HEK293 (cell line): ENCODE data around the gene AFF1.

Experiments used
- REST ChIP-seq: fragments of 450-650 bp; formaldehyde crosslinking; IDR thresholded peaks from 2 replicates; pipeline ENCODE4 v1.5.1; 2016; ENCODE audit warnings: missing biosample characterization, missing genetic modification characterization
- SALL2 ChIP-seq: fragments of 450-650 bp; formaldehyde crosslinking; IDR thresholded peaks from 2 replicates; pipeline ENCODE4 v1.5.0; 2017; ENCODE audit warnings: missing biosample characterization, mild to moderate bottlenecking, missing genetic modification characterization, borderline replicate concordance
- ZFP3 ChIP-seq: fragments of 450-650 bp; formaldehyde crosslinking; IDR thresholded peaks from 2 replicates; pipeline ENCODE4 v1.5.1; 2016; ENCODE audit warnings: low read depth, missing biosample characterization, missing genetic modification characterization
- ZNF10 ChIP-seq: fragments of 450-650 bp; formaldehyde crosslinking; IDR thresholded peaks from 2 replicates; pipeline ENCODE4 v1.5.1; 2017; ENCODE audit warnings: missing biosample characterization, missing genetic modification characterization
- ZNF112 ChIP-seq: fragments of 450-650 bp; formaldehyde crosslinking; IDR thresholded peaks from 2 replicates; pipeline ENCODE4 v1.5.0; 2017; ENCODE audit warnings: missing biosample characterization, missing genetic modification characterization
- ZNF114 ChIP-seq: fragments of 450-650 bp; formaldehyde crosslinking; IDR thresholded peaks from 2 replicates; pipeline ENCODE4 v1.5.0; 2017; ENCODE audit warnings: missing biosample characterization, missing genetic modification characterization
- ZNF48 ChIP-seq: fragments of 450-650 bp; formaldehyde crosslinking; IDR thresholded peaks from 2 replicates; pipeline ENCODE4 v1.5.1; 2016; ENCODE audit warnings: missing biosample characterization, missing genetic modification characterization
- ZNF670 ChIP-seq: fragments of 450-650 bp; formaldehyde crosslinking; IDR thresholded peaks from 2 replicates; pipeline ENCODE4 v1.5.1; 2016; ENCODE audit warnings: missing biosample characterization, missing genetic modification characterization, low read depth
- ZNF76 ChIP-seq: fragments of 450-650 bp; formaldehyde crosslinking; IDR thresholded peaks from 2 replicates; pipeline ENCODE4; 2016; ENCODE audit warnings: low read depth, missing biosample characterization, missing genetic modification characterization, borderline replicate concordance
- TF ChIP-seq, protein P1 (sequence below): fragments of 450-650 bp; formaldehyde crosslinking; IDR thresholded peaks from 2 replicates; pipeline ENCODE4 v1.5.1; 2016; ENCODE audit warnings: missing biosample characterization, missing genetic modification characterization
- TF ChIP-seq, protein P2 (sequence below): fragments of 450-650 bp; formaldehyde crosslinking; IDR thresholded peaks from 2 replicates; pipeline ENCODE4 v1.5.1; 2016; ENCODE audit warnings: missing biosample characterization, missing genetic modification characterization
- TF ChIP-seq, protein P3 (sequence below): fragments of 450-650 bp; formaldehyde crosslinking; IDR thresholded peaks from 2 replicates; pipeline ENCODE4 v1.5.1; 2016; ENCODE audit warnings: missing biosample characterization, missing genetic modification characterization

DNA sequence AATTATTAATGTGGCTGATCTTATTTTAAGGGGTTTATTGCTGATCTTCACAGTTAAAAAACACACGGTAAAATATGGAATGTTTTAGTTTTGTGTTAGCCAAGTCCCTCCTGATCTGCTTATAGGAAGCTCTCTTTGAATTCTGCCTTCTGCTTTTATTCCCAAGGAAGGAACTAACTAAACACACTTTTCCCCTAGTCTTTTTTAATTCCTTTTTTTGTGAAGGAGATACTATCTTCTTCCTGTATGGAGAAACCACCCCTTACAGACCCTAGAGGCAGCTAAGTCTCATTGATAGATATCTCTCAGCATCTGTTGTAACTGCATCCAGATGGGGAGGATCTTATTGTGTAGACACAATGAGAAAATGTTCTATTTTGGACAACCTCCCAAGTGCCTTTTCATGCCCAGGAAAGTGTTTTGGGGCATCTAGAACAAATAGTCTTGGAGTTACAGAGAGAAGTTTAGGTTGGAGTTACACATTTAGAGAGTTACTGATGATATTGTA is 64.4 kb downstream of the AFF1 start:
- TF ChIP-seq, protein P1, sequence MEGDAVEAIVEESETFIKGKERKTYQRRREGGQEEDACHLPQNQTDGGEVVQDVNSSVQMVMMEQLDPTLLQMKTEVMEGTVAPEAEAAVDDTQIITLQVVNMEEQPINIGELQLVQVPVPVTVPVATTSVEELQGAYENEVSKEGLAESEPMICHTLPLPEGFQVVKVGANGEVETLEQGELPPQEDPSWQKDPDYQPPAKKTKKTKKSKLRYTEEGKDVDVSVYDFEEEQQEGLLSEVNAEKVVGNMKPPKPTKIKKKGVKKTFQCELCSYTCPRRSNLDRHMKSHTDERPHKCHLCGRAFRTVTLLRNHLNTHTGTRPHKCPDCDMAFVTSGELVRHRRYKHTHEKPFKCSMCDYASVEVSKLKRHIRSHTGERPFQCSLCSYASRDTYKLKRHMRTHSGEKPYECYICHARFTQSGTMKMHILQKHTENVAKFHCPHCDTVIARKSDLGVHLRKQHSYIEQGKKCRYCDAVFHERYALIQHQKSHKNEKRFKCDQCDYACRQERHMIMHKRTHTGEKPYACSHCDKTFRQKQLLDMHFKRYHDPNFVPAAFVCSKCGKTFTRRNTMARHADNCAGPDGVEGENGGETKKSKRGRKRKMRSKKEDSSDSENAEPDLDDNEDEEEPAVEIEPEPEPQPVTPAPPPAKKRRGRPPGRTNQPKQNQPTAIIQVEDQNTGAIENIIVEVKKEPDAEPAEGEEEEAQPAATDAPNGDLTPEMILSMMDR, result no peak
- TF ChIP-seq, protein P2, sequence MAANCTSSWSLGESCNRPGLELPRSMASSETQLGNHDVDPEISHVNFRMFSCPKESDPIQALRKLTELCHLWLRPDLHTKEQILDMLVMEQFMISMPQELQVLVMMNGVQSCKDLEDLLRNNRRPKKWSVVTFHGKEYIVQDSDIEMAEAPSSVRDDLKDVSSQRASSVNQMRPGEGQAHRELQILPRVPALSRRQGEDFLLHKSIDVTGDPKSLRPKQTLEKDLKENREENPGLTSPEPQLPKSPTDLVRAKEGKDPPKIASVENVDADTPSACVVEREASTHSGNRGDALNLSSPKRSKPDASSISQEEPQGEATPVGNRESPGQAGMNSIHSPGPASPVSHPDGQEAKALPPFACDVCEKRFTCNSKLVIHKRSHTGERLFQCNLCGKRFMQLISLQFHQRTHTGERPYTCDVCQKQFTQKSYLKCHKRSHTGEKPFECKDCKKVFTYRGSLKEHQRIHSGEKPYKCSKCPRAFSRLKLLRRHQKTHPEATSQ (tag by site-specific recombination), result no peak
- TF ChIP-seq ZNF76 (tag by site-specific recombination) (no peak), SALL2 (no peak), ZNF48 (no peak), REST (tag by site-specific recombination) (no peak), ZNF670 (tag by site-specific recombination) (no peak), ZNF10 (tag by site-specific recombination) (no peak), ZNF112 (tag by site-specific recombination) (no peak), ZFP3 (no peak), ZNF114 (tag by site-specific recombination) (no peak)
- TF ChIP-seq, protein P3, sequence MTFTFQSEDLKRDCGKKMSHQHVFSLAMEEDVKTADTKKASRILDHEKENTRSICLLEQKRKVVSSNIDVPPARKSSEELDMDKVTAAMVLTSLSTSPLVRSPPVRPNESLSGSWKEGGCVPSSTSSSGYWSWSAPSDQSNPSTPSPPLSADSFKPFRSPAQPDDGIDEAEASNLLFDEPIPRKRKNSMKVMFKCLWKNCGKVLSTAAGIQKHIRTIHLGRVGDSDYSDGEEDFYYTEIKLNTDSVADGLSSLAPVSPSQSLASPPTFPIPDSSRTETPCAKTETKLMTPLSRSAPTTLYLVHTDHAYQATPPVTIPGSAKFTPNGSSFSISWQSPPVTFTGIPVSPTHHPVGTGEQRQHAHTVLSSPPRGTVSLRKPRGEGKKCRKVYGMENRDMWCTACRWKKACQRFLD, result no peak
